ENCODE data around the gene SOBP. TPM values are rescaled to one million over a fixed set of nuclear protein-coding genes. Genes with fewer than 3 reads are reported as not detected.

The SOBP gene
- total and polyA plus RNA-seq, 5 donors from 2014 or later, result 0.07 to 0.13 TPM; not detected in 3

GRCh38 chr6:107632381-107633136 lies 142.6 kb downstream of the SOBP start:
- ATAC-seq (ENCODE audit: low read depth in 2 of 2) (no peak), DNase-seq (no peak)
- H3K4me3 ChIP-seq (ENCODE audit: low read depth, low read length), result no peak overlapping the region
- peak overlapping the region in 1 of 4 donors; percentile 12 for H3K4me3 Mint-ChIP-seq
- no peaks in the 10 kb centered on the region for H3K9me3 Mint-ChIP-seq
- no peak overlapping the region for H3K27ac Mint-ChIP-seq
- H3K36me3 ChIP-seq (ENCODE audit: control insufficient read depth, insufficient read depth, low read length), result no peaks in the 10 kb centered on the region
- no peaks in the 10 kb centered on the region for H3K9me3 ChIP-seq (ENCODE audit: control insufficient read depth in 2 of 2, low read length in 2 of 2)
- H3K27ac ChIP-seq (ENCODE audit: insufficient read depth, low read length, poor library complexity, severe bottlenecking), result no peak overlapping the region
- H3K4me1 Mint-ChIP-seq, result peaks cover 0 to 8% (median 2%) of the 10 kb centered on the region in 4 donors
- H3K36me3 Mint-ChIP-seq, result no peaks in the 10 kb centered on the region
- H3K27me3 Mint-ChIP-seq, result peaks cover 51% of the 10 kb centered on the region
- H3K4me1 ChIP-seq (ENCODE audit: control insufficient read depth, insufficient read depth, low read length, poor library complexity, severe bottlenecking), result peaks cover 5% of the 10 kb centered on the region
- peaks cover 56% of the 10 kb centered on the region for H3K27me3 ChIP-seq (ENCODE audit: control insufficient read depth, insufficient read depth, low read length)

GRCh38 chr6:107633680-107634323 lies 143.9 kb downstream of the SOBP start:
- Histone ChIP-seq H3K27me3 (ENCODE audit: control insufficient read depth, insufficient read depth, low read length) (peaks cover 52% of the 10 kb centered on the region), H3K36me3 (ENCODE audit: control insufficient read depth, insufficient read depth, low read length) (no peaks in the 10 kb centered on the region), H3K4me1 (ENCODE audit: control insufficient read depth, insufficient read depth, low read length, poor library complexity, severe bottlenecking) (peaks cover 5% of the 10 kb centered on the region), H3K4me3 (ENCODE audit: low read depth, low read length) (no peak overlapping the region), H3K27ac (ENCODE audit: insufficient read depth, low read length, poor library complexity, severe bottlenecking) (no peak overlapping the region), H3K9me3 (ENCODE audit: control insufficient read depth in 2 of 2, low read length in 2 of 2) (no peaks in the 10 kb centered on the region)
- Mint-ChIP-seq H3K9me3 (no peaks in the 10 kb centered on the region), H3K27me3 (peaks cover 55% of the 10 kb centered on the region), H3K4me3 (peak overlapping the region in 3 of 4 donors; percentile 19 to 52 (median 48)), H3K27ac (peak overlapping the region in 1 of 3 donors; percentile 79), H3K36me3 (no peaks in the 10 kb centered on the region), H3K4me1 (peaks cover 0 to 8% (median 2%) of the 10 kb centered on the region in 4 donors)
- ATAC-seq (ENCODE audit: low read depth in 2 of 2), result no peak
- no peak for DNase-seq

GRCh38 chr6:107634324-107635056 lies 144.6 kb downstream of the SOBP start:
- ATAC-seq (ENCODE audit: low read depth in 2 of 2), result peak in 1 of 2 donors; percentile 34
- H3K4me3 ChIP-seq (ENCODE audit: low read depth, low read length), result no peak overlapping the region
- peaks cover 5% of the 10 kb centered on the region for H3K4me1 ChIP-seq (ENCODE audit: control insufficient read depth, insufficient read depth, low read length, poor library complexity, severe bottlenecking)
- H3K36me3 ChIP-seq (ENCODE audit: control insufficient read depth, insufficient read depth, low read length), result no peaks in the 10 kb centered on the region
- H3K36me3 Mint-ChIP-seq, result no peaks in the 10 kb centered on the region
- H3K9me3 Mint-ChIP-seq, result no peaks in the 10 kb centered on the region
- H3K9me3 ChIP-seq (ENCODE audit: control insufficient read depth in 2 of 2, low read length in 2 of 2), result no peaks in the 10 kb centered on the region
- H3K27me3 Mint-ChIP-seq, result peaks cover 61% of the 10 kb centered on the region
- no peak overlapping the region for H3K27ac ChIP-seq (ENCODE audit: insufficient read depth, low read length, poor library complexity, severe bottlenecking)
- no peak overlapping the region for H3K27ac Mint-ChIP-seq
- H3K27me3 ChIP-seq (ENCODE audit: control insufficient read depth, insufficient read depth, low read length), result peaks cover 53% of the 10 kb centered on the region
- peaks cover 0 to 8% (median 2%) of the 10 kb centered on the region in 4 donors for H3K4me1 Mint-ChIP-seq
- DNase-seq, result no peak
- peak overlapping the region in 3 of 4 donors; percentile 40 to 52 (median 48) for H3K4me3 Mint-ChIP-seq

- peak overlapping the region in 3 of 4 donors; percentile 40 to 68 (median 61) for H3K4me3 Mint-ChIP-seq
- H3K27me3 Mint-ChIP-seq, result peaks cover 67% of the 10 kb centered on the region
- Histone ChIP-seq H3K27ac (ENCODE audit: insufficient read depth, low read length, poor library complexity, severe bottlenecking) (no peak overlapping the region), H3K4me3 (ENCODE audit: low read depth, low read length) (no peak overlapping the region), H3K27me3 (ENCODE audit: control insufficient read depth, insufficient read depth, low read length) (peaks cover 52% of the 10 kb centered on the region), H3K36me3 (ENCODE audit: control insufficient read depth, insufficient read depth, low read length) (no peaks in the 10 kb centered on the region), H3K9me3 (ENCODE audit: control insufficient read depth in 2 of 2, low read length in 2 of 2) (no peaks in the 10 kb centered on the region), H3K4me1 (ENCODE audit: control insufficient read depth, insufficient read depth, low read length, poor library complexity, severe bottlenecking) (peaks cover 5% of the 10 kb centered on the region)
- H3K36me3 Mint-ChIP-seq, result no peaks in the 10 kb centered on the region
- H3K4me1 Mint-ChIP-seq, result peaks cover 0 to 8% (median 2%) of the 10 kb centered on the region in 4 donors
- no peak overlapping the region for H3K27ac Mint-ChIP-seq
- no peak for DNase-seq
- H3K9me3 Mint-ChIP-seq, result peaks cover 0 to 1% (median 0%) of the 10 kb centered on the region in 7 donors
- no peak for ATAC-seq (ENCODE audit: low read depth in 2 of 2)
Observed at GRCh38 chr6:107635057-107635515, 145.2 kb downstream of the SOBP start.

- H3K4me3 ChIP-seq (ENCODE audit: low read depth, low read length), result no peak overlapping the region
- H3K27ac ChIP-seq (ENCODE audit: insufficient read depth, low read length, poor library complexity, severe bottlenecking), result no peak overlapping the region
- H3K36me3 Mint-ChIP-seq, result no peaks in the 10 kb centered on the region
- peaks cover 5% of the 10 kb centered on the region for H3K4me1 ChIP-seq (ENCODE audit: control insufficient read depth, insufficient read depth, low read length, poor library complexity, severe bottlenecking)
- H3K9me3 Mint-ChIP-seq, result peaks cover 0 to 1% (median 0%) of the 10 kb centered on the region in 7 donors
- H3K36me3 ChIP-seq (ENCODE audit: control insufficient read depth, insufficient read depth, low read length), result no peaks in the 10 kb centered on the region
- peaks cover 0 to 8% (median 2%) of the 10 kb centered on the region in 4 donors for H3K4me1 Mint-ChIP-seq
- H3K27me3 Mint-ChIP-seq, result peaks cover 72% of the 10 kb centered on the region
- no peak overlapping the region for H3K4me3 Mint-ChIP-seq
- DNase-seq (no peak), ATAC-seq (ENCODE audit: low read depth in 2 of 2) (no peak)
- no peak overlapping the region for H3K27ac Mint-ChIP-seq
- no peaks in the 10 kb centered on the region for H3K9me3 ChIP-seq (ENCODE audit: control insufficient read depth in 2 of 2, low read length in 2 of 2)
- peaks cover 47% of the 10 kb centered on the region for H3K27me3 ChIP-seq (ENCODE audit: control insufficient read depth, insufficient read depth, low read length)
Observed at GRCh38 chr6:107636486-107636885, 146.6 kb downstream of the SOBP start.

GRCh38 chr6:107637316-107638315 lies 147.7 kb downstream of the SOBP start:
- H3K36me3 Mint-ChIP-seq, result no peaks in the 10 kb centered on the region

More at GRCh38 chr6:107637316-107638315, 147.7 kb downstream of the SOBP start:
- ATAC-seq (ENCODE audit: low read depth in 2 of 2) (no peak), DNase-seq (no peak)
- H3K4me3 ChIP-seq (ENCODE audit: low read depth, low read length), result no peak overlapping the region
- peaks cover 66% of the 10 kb centered on the region for H3K27me3 Mint-ChIP-seq
- H3K27me3 ChIP-seq (ENCODE audit: control insufficient read depth, insufficient read depth, low read length), result peaks cover 45% of the 10 kb centered on the region
- H3K9me3 Mint-ChIP-seq, result peaks cover 0 to 1% (median 0%) of the 10 kb centered on the region in 7 donors
- H3K9me3 ChIP-seq (ENCODE audit: control insufficient read depth in 2 of 2, low read length in 2 of 2), result no peaks in the 10 kb centered on the region
- H3K27ac ChIP-seq (ENCODE audit: insufficient read depth, low read length, poor library complexity, severe bottlenecking), result no peak overlapping the region
- peaks cover 5% of the 10 kb centered on the region for H3K4me1 ChIP-seq (ENCODE audit: control insufficient read depth, insufficient read depth, low read length, poor library complexity, severe bottlenecking)
- H3K27ac Mint-ChIP-seq, result no peak overlapping the region
- H3K36me3 ChIP-seq (ENCODE audit: control insufficient read depth, insufficient read depth, low read length), result no peaks in the 10 kb centered on the region
- no peak overlapping the region for H3K4me3 Mint-ChIP-seq
- peaks cover 0 to 8% (median 2%) of the 10 kb centered on the region in 4 donors for H3K4me1 Mint-ChIP-seq

Data from CD4-positive, CD25-positive, alpha-beta regulatory T cell (primary cell).